B cell (primary cell): ENCODE measurements around the gene PLA2G12B.

Source experiments
- EZH2 ChIP-seq: IDR thresholded peaks from 2 replicates; pipeline ENCODE4 v1.6.1; 2012; ENCODE audit warnings: borderline replicate concordance, low read depth, mild to moderate bottlenecking, moderate library complexity, low read length; ENCODE audit not compliant: insufficient read depth, poor library complexity, severe bottlenecking
- TF ChIP-seq, protein P1 (sequence below): fragments of 200-600 bp; IDR thresholded peaks from one replicate; pipeline ENCODE4 v1.8.0; 2022; ENCODE audit warnings: antibody characterized with exemption, mild to moderate bottlenecking

- TF ChIP-seq, protein P1, sequence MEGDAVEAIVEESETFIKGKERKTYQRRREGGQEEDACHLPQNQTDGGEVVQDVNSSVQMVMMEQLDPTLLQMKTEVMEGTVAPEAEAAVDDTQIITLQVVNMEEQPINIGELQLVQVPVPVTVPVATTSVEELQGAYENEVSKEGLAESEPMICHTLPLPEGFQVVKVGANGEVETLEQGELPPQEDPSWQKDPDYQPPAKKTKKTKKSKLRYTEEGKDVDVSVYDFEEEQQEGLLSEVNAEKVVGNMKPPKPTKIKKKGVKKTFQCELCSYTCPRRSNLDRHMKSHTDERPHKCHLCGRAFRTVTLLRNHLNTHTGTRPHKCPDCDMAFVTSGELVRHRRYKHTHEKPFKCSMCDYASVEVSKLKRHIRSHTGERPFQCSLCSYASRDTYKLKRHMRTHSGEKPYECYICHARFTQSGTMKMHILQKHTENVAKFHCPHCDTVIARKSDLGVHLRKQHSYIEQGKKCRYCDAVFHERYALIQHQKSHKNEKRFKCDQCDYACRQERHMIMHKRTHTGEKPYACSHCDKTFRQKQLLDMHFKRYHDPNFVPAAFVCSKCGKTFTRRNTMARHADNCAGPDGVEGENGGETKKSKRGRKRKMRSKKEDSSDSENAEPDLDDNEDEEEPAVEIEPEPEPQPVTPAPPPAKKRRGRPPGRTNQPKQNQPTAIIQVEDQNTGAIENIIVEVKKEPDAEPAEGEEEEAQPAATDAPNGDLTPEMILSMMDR, result no peak
- TF ChIP-seq EZH2, result no peak
Observed at GRCh38 chr10:72952642-72953158, 1.9 kb downstream of the PLA2G12B start.
